Neuronal stem cell (in vitro differentiated cells): ENCODE data around the gene NXPH4.
A peak's percentile ranks its signal among the peaks of the same experiment; 100 is the strongest.

Experiments used
- DNase-seq: peaks from one replicate; pipeline ENCODE4 v3.0.0-alpha.2; 2013; ENCODE audit warnings: low spot score
- H2AFZ ChIP-seq: one replicate; pipeline ENCODE4 v1.6.1; 2013; ENCODE audit warnings: mild to moderate bottlenecking, low read length, inconsistent platforms
- H2AK5ac ChIP-seq: 2 replicates; pipeline ENCODE4 v1.6.1; 2013; ENCODE audit warnings: low read depth, mild to moderate bottlenecking, inconsistent platforms, low read length, moderate library complexity, mixed read lengths
- H2BK120ac ChIP-seq: 2 replicates; pipeline ENCODE4 v1.6.1; 2013; ENCODE audit warnings: low read depth, mild to moderate bottlenecking, inconsistent platforms, low read length, moderate library complexity, mixed read lengths
- H2BK12ac ChIP-seq: one replicate; pipeline ENCODE4 v1.6.1; 2013; ENCODE audit warnings: low read length, inconsistent platforms
- H2BK15ac ChIP-seq: 2 replicates; pipeline ENCODE4 v1.6.1; 2013; ENCODE audit warnings: mild to moderate bottlenecking, low read length, inconsistent platforms, mixed read lengths
- H2BK5ac ChIP-seq: one replicate; pipeline ENCODE4 v1.6.1; 2013; ENCODE audit warnings: inconsistent platforms, mild to moderate bottlenecking, low read length, moderate library complexity
- H3K14ac ChIP-seq: one replicate; pipeline ENCODE4 v1.6.1; 2013; ENCODE audit warnings: low read length, inconsistent platforms
- H3K18ac ChIP-seq: 2 replicates; pipeline ENCODE4 v1.6.1; 2013; ENCODE audit warnings: low read length, inconsistent platforms
- H3K23ac ChIP-seq: 2 replicates; pipeline ENCODE4 v1.6.1; 2013; ENCODE audit warnings: low read depth, mild to moderate bottlenecking, mixed read lengths, low read length, inconsistent platforms; ENCODE audit not compliant: poor library complexity
- H3K27ac ChIP-seq: replicated peaks from 3 replicates; pipeline ENCODE4 v1.5.1; 2013; ENCODE audit warnings: low read length, inconsistent platforms
- H3K27me3 ChIP-seq, 3 experiments: 2 replicates each; pipeline ENCODE4 v1.6.1; 2013; ENCODE audit warnings: low read length in 3 of 3, mild to moderate bottlenecking in 2 of 3, inconsistent platforms in 1 of 3, low read depth in 1 of 3, mixed read lengths in 1 of 3, moderate library complexity in 1 of 3; ENCODE audit not compliant: control insufficient read depth in 3 of 3, insufficient read depth in 3 of 3
- H3K36me3 ChIP-seq, 2 donors: replicated peaks in 1 of 2; 2 replicates each; pipeline ENCODE4 v1.6.1; 2013; ENCODE audit warnings: low read length in 2 of 2; ENCODE audit not compliant: control insufficient read depth in 2 of 2, insufficient read depth in 2 of 2
- H3K4ac ChIP-seq: 2 replicates; pipeline ENCODE4 v1.6.1; 2013; ENCODE audit warnings: inconsistent platforms, mild to moderate bottlenecking, low read length, moderate library complexity
- H3K4me1 ChIP-seq, 2 donors: 1 replicate in 1 of 2; 2 replicates in 1 of 2; pipeline ENCODE4 v1.6.1; 2013; ENCODE audit warnings: low read length in 2 of 2, low read depth in 1 of 2; ENCODE audit not compliant: control insufficient read depth in 2 of 2, insufficient read depth in 1 of 2
- H3K4me2 ChIP-seq: one replicate; pipeline ENCODE4 v1.6.1; 2013; ENCODE audit warnings: mild to moderate bottlenecking, low read length, inconsistent platforms; ENCODE audit not compliant: insufficient read depth, poor library complexity, severe bottlenecking
- H3K4me3 ChIP-seq, 2 donors: 2 replicates each; pipeline ENCODE4 v1.5.1; 2013; ENCODE audit warnings: low read length in 2 of 2, mild to moderate bottlenecking in 2 of 2, inconsistent platforms in 1 of 2, moderate library complexity in 1 of 2
- H3K79me1 ChIP-seq: one replicate; pipeline ENCODE4 v1.6.1; 2013; ENCODE audit warnings: low read depth, mild to moderate bottlenecking, inconsistent platforms, low read length, moderate library complexity
- H3K9ac ChIP-seq: one replicate; pipeline ENCODE4 v1.6.1; 2013; ENCODE audit warnings: mild to moderate bottlenecking, low read depth, low read length, inconsistent platforms; ENCODE audit not compliant: poor library complexity
- H3K9me3 ChIP-seq, 2 donors: replicated peaks in 1 of 2; 2 replicates each; pipeline versions ENCODE3 to v1.6.1; 2013; ENCODE audit warnings: low read length in 2 of 2, mild to moderate bottlenecking in 2 of 2, inconsistent platforms in 1 of 2, low read depth in 1 of 2, mixed read lengths in 1 of 2, moderate library complexity in 1 of 2; ENCODE audit not compliant: control insufficient read depth in 2 of 2, insufficient read depth in 1 of 2
- H4K8ac ChIP-seq: one replicate; pipeline ENCODE4 v1.6.1; 2013; ENCODE audit warnings: low read depth, mild to moderate bottlenecking, inconsistent platforms, low read length, moderate library complexity
- H4K91ac ChIP-seq: one replicate; pipeline ENCODE4 v1.6.1; 2013; ENCODE audit warnings: low read length, low read depth, mild to moderate bottlenecking, inconsistent platforms; ENCODE audit not compliant: poor library complexity
- WGBS, 2 donors: extraction: QIAGEN DNeasy Blood & Tissue Kit; methylation state at CpG; one replicate each; pipeline ENCODE4 v1.1.7; 2013; ENCODE audit warnings: missing lambda C conversion rate in 2 of 2, mixed read lengths in 1 of 2; ENCODE audit not compliant: insufficient read length in 2 of 2, insufficient replicate concordance in 1 of 2; ENCODE audit errors: extremely low coverage in 2 of 2; 5-methylcytosine and 5-hydroxymethylcytosine counted together

NXPH4 gene

DNA sequence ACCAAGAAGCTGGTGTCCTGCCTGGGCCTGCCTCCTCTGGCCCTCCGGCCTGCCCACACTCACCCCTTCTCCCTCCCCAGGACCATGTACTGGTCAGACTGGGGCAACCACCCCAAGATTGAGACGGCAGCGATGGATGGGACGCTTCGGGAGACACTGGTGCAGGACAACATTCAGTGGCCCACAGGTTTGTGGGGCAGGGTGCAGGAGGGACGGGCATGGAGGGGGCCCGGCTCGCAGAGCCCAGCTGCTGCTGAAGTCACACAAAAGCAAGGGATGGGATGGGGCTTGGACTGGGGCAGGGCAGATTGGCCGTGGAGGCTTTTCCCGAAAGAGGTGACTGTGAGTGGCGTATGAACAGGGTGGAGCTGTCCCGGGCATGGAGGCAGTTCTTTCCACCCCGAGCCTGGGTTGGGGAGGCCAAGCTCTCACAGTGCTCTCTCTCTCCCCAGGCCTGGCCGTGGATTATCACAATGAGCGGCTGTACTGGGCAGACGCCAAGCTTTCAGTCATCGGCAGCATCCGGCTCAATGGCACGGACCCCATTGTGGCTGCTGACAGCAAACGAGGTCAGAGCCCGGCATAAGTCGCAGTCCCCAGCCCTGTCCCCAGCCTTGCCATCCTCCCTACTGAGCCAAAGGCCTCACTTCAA lies 7.8 kb upstream of the NXPH4 start:
- H3K27ac ChIP-seq, result no peak overlapping the region
- no peak overlapping the region for H2BK15ac ChIP-seq
- H3K23ac ChIP-seq, result peak overlapping the region; percentile 35
- peaks cover 64 to 93% of the 10 kb centered on the region in 2 donors for H3K36me3 ChIP-seq
- H3K9me3 ChIP-seq, result peaks cover 0 to 1% of the 10 kb centered on the region in 2 donors
- no peak for DNase-seq
- H3K18ac ChIP-seq, result no peak overlapping the region
- H4K8ac ChIP-seq, result no peak overlapping the region
- H3K9ac ChIP-seq, result no peak overlapping the region
- H3K4ac ChIP-seq, result no peak overlapping the region
- H4K91ac ChIP-seq, result no peak overlapping the region
- no peak overlapping the region for H2BK5ac ChIP-seq
- H3K4me1 ChIP-seq, result peaks cover 2% of the 10 kb centered on the region in 2 donors
- no peak overlapping the region for H3K4me3 ChIP-seq
- H3K27me3 ChIP-seq, result peaks cover 0 to 4% (median 0%) of the 10 kb centered on the region in 3 experiments
- H3K79me1 ChIP-seq, result no peaks in the 10 kb centered on the region
- H2AFZ ChIP-seq, result no peak overlapping the region
- no peak overlapping the region for H2AK5ac ChIP-seq
- H2BK120ac ChIP-seq, result no peak overlapping the region
- H3K4me2 ChIP-seq, result no peak overlapping the region
- no peak overlapping the region for H2BK12ac ChIP-seq
- no CpG with 5 or more reads among the region's 22 CpGs for WGBS, 2 donors
- no peak overlapping the region for H3K14ac ChIP-seq

GRCh38 chr12:57209916-57210315 lies 6.7 kb upstream of the NXPH4 start:
- H3K27me3 ChIP-seq, result peaks cover 0 to 13% (median 5%) of the 10 kb centered on the region in 3 experiments
- no CpG with 5 or more reads among the region's 8 CpGs for WGBS, 2 donors
- no peak overlapping the region for H2BK120ac ChIP-seq
- H2BK12ac ChIP-seq, result no peak overlapping the region
- no peak overlapping the region for H4K91ac ChIP-seq
- H3K4me2 ChIP-seq, result no peak overlapping the region
- no peak overlapping the region for H3K14ac ChIP-seq
- DNase-seq, result no peak
- H3K4ac ChIP-seq, result no peak overlapping the region
- H3K36me3 ChIP-seq, result peaks cover 55 to 82% of the 10 kb centered on the region in 2 donors
- no peak overlapping the region for H3K27ac ChIP-seq
- no peak overlapping the region for H2AFZ ChIP-seq
- peaks cover 0 to 1% of the 10 kb centered on the region in 2 donors for H3K9me3 ChIP-seq
- no peak overlapping the region for H3K4me3 ChIP-seq
- no peak overlapping the region for H2AK5ac ChIP-seq
- H3K4me1 ChIP-seq, result peaks cover 8 to 10% of the 10 kb centered on the region in 2 donors
- H2BK5ac ChIP-seq, result peak overlapping the region; percentile 47
- H4K8ac ChIP-seq, result no peak overlapping the region
- no peak overlapping the region for H3K18ac ChIP-seq
- no peak overlapping the region for H3K9ac ChIP-seq
- no peak overlapping the region for H3K23ac ChIP-seq
- H3K79me1 ChIP-seq, result no peaks in the 10 kb centered on the region
- no peak overlapping the region for H2BK15ac ChIP-seq

DNA sequence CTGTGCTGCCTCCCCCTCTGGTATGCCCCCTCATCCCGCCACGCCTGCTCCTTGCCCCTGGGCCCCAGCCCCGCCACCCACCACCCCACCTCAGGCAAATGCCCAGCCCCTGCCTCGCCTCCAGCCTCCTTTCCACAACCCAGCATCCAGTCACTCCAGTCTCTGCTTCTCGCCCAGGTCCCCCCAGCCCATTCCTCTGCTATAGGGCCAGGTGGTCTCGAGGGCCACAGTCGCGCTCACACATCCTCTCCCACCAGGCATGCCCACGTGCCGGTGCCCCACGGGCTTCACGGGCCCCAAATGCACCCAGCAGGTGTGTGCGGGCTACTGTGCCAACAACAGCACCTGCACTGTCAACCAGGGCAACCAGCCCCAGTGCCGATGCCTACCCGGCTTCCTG lies 6.1 kb upstream of the NXPH4 start:
- Histone ChIP-seq H4K91ac (no peak overlapping the region), H3K23ac (peak overlapping the region; percentile 16), H2BK5ac (peak overlapping the region; percentile 47), H3K4me1 (peaks cover 8 to 12% of the 10 kb centered on the region in 2 donors), H3K4me3 (no peak overlapping the region), H3K9ac (no peak overlapping the region), H3K14ac (no peak overlapping the region), H3K9me3 (peaks cover 0 to 1% of the 10 kb centered on the region in 2 donors), H3K79me1 (no peaks in the 10 kb centered on the region), H3K4me2 (no peak overlapping the region), H3K27me3 (peaks cover 4 to 19% (median 11%) of the 10 kb centered on the region in 3 experiments), H2AK5ac (peak overlapping the region; percentile 44), H3K18ac (no peak overlapping the region), H2AFZ (no peak overlapping the region), H4K8ac (no peak overlapping the region), H2BK12ac (no peak overlapping the region), H3K36me3 (peaks cover 50 to 77% of the 10 kb centered on the region in 2 donors), H2BK120ac (no peak overlapping the region), H3K27ac (no peak overlapping the region), H3K4ac (no peak overlapping the region), H2BK15ac (no peak overlapping the region)
- DNase-seq, result no peak
- no CpG with 5 or more reads among the region's 15 CpGs for WGBS, 2 donors

- no peak overlapping the region for H2AK5ac ChIP-seq
- WGBS, 2 donors, result no CpG with 5 or more reads among the region's 16 CpGs
- H3K14ac ChIP-seq, result no peak overlapping the region
Measured at GRCh38 chr12:57210926-57211692, 5.5 kb upstream of the NXPH4 start.

More at GRCh38 chr12:57210926-57211692, 5.5 kb upstream of the NXPH4 start:
- no peak overlapping the region for H2BK15ac ChIP-seq
- no peak overlapping the region for H3K18ac ChIP-seq
- peak overlapping the region; percentile 16 for H3K23ac ChIP-seq
- DNase-seq, result no peak
- no peak overlapping the region for H3K27ac ChIP-seq
- no peak overlapping the region for H2BK120ac ChIP-seq
- H4K8ac ChIP-seq, result no peak overlapping the region
- H2BK12ac ChIP-seq, result no peak overlapping the region
- peaks cover 8 to 18% of the 10 kb centered on the region in 2 donors for H3K4me1 ChIP-seq
- no peaks in the 10 kb centered on the region for H3K9me3 ChIP-seq
- no peak overlapping the region for H2AFZ ChIP-seq
- H4K91ac ChIP-seq, result no peak overlapping the region
- no peak overlapping the region for H3K4ac ChIP-seq
- no peak overlapping the region for H2BK5ac ChIP-seq
- no peak overlapping the region for H3K4me2 ChIP-seq
- no peak overlapping the region for H3K9ac ChIP-seq
- peaks cover 10 to 25% (median 17%) of the 10 kb centered on the region in 3 experiments for H3K27me3 ChIP-seq
- peaks cover 43 to 71% of the 10 kb centered on the region in 2 donors for H3K36me3 ChIP-seq
- H3K4me3 ChIP-seq, result peak overlapping the region in 1 of 2 donors; percentile 52
- H3K79me1 ChIP-seq, result no peaks in the 10 kb centered on the region
